DMS53 (cell line): Measurements from ENCODE around the gene NME7.

Experiments used
- DNase-seq: peaks from one replicate; lab custom pipeline; 2025; lab: John Stamatoyannopoulos, UW

The NME7 gene

DNA sequence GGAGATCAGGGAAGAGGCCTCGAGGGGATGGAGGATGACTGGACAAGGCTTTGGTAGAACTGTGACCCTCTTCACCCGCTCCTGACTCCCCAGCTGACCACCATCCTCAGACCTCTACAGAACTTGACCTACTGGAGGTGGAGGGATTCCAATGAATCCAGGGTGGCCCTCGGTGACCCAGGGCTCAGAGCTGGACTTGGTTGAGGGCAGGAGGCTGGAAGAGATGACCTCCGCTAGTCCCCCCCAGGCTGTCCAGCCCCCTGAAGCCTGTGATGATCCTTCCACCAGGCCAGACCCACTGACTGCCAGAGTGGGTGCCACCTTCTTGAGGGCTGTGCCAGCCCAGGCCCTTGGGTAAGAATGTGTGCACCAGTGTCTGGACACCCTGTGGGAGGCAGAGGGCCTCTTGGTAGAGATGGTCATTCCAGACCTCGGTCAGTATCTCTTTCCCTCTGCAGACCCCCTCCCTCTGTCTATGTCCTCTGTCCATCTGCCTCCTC lies 216.2 kb downstream of the NME7 start:
- DNase-seq: no peak

DNA sequence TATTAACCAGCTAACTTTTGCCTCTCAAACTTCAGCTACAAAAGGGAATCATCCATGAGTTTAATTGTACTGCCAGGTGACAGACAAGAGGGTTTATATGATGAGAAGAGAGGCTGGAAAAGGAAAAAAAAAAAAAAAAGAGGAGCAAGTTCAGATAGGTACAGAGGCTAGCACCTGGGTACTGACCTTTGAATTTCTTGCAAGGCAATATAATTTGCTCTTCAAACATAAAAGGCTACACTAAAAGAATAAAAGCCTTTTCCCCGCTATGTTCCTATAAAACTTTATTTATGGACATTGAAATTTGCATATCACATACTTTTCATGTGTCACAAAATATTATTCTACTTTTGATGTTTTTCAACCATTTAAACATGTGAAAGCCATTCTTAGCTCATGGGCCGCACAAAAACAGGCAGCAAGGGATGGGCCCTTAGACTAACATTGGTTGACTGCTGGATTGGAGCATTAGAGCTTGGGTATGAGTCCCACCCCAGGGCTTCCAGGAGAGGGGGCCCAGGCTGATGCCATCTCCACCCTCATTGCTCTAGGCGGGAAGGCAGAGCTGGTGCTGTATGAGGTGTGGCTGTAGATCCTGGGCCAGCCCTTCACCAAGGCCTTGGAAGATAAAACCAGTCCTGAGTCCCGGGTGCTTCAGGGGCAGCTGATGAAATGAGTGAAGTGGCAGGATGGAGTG lies 216.8 kb downstream of the NME7 start:
- peak; percentile 7 for DNase-seq

DNA sequence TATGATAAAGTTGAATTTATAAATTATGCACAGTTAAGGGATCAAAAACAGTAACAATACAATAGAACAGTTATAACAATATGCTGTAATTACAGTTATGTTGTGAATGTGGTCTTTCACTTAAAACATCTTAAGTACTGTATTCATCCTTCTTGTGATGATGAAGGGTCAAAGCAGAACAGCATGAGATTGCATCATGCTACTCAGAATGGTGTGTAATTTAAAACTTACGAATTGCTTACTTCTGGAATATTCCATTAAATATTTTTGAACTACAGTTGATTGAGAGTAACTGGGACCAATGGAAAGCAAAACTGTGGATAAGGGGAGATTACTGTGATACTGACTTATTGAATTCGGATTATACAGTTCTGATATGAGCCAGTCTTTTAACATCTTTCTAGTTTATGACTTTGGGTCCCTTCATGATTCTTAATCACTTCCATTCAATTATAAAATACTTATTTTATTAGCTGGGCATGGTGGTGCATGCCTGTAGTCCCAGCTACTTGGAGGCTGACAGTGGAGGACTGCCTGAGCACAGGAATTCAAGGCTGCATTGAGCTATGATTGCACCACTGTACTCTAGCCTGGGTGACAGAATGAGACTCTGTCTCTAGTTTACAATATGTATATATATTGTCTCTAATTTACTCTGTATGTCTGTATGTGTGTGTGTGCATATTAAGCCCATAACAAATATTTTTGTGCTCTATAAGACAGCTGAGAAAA lies 217.9 kb downstream of the NME7 start:
- DNase-seq: no peak

- DNase-seq: peak; percentile 95
Observed at GRCh38 chr1:169148472-169149252, 218.9 kb downstream of the NME7 start.

GRCh38 chr1:169146576-169147214 lies 220.9 kb downstream of the NME7 start:
- DNase-seq: peak; percentile 12

DNA sequence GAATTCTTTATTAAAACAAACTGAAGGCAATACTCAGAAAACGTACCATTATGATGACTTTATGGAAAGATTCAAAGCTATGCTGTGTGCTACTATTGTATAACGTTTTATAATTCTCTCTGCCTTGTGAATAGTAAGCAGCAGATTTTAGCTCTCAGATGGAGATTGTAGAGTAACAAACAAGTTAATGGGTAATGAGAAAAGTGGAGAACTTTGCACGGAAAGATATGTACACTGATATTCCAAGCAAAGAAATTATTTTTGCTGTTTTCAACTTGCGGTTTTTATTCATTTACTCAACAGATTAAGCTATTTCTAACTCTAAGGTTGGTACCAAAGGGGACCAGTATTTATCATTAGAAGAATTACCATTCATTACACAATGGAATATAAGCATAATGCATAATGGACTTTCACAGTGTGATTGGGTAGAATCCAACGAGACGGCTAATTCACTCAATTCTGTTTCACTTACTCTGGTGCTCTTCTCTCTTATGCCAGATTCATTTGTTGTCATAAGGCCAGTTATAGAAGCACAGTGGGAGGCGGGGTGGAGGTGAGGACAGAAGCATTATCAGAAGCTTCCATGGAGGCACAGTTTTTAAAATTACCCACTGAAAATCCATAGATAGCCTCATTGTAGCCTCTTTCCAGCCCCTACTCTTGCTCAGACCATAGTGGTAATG lies 222.5 kb downstream of the NME7 start:
- DNase-seq: no peak

- DNase-seq: no peak
Observed at GRCh38 chr1:169143984-169144383, 223.6 kb downstream of the NME7 start.

GRCh38 chr1:169143346-169143745 lies 224.3 kb downstream of the NME7 start:
- no peak for DNase-seq

- DNase-seq: no peak
Observed at GRCh38 chr1:169142129-169142528, 225.5 kb downstream of the NME7 start.

- DNase-seq: no peak
Observed at GRCh38 chr1:169141356-169141755, 226.2 kb downstream of the NME7 start.

GRCh38 chr1:169138866-169139670 lies 228.5 kb downstream of the NME7 start:
- no peak for DNase-seq

- no peak for DNase-seq
Observed at GRCh38 chr1:169137357-169137756, 230.2 kb downstream of the NME7 start.

DNA sequence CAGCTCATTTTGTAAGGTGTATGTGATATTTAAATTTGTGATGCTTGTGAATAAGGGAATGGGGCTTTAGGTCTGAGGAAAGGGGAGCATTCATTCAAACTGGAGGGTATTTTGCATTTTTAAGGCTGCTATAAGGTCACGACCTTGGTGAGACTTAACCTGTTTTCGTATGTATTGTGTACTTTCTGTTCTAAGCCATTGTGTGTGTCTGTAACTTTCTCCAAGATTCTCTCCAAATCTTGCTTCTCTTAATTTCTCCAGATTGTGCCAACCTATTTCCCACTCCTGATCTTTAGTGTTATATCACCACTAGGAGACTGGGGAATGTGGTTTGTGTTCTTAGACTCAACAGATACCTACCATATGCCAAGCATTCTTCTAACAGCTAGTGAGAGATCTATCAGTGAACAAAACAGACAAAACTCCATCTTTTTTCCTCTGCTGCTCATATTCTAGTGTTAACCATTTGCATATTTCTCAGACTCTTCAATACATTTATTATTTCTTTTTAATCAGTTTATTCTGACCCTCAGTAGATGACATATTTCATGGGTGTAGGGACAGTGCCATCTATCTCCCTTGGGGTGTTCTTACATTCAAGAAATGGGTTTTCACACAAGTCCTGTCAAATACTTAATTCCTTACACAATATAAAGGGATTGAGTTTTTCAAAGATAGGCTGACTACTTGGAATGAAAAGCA lies 233.6 kb downstream of the NME7 start:
- DNase-seq: peak; percentile 31

DNA sequence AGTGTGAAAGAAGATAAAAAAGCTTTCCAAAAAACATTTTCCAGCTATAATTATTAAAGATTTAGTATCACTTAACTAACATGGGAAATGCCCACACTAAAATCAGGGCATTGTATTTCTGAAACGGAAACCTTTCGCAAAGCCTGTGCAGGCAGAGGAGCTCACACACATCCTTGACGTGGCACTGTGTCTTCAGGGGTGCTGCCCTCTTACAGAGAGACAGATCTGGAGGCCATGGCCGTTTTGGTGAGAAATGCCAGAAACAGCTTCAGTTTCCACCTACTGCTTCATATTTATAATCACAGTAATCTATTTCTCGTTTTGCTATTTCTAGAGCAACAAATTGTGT lies 234.4 kb downstream of the NME7 start:
- DNase-seq: no peak

DNA sequence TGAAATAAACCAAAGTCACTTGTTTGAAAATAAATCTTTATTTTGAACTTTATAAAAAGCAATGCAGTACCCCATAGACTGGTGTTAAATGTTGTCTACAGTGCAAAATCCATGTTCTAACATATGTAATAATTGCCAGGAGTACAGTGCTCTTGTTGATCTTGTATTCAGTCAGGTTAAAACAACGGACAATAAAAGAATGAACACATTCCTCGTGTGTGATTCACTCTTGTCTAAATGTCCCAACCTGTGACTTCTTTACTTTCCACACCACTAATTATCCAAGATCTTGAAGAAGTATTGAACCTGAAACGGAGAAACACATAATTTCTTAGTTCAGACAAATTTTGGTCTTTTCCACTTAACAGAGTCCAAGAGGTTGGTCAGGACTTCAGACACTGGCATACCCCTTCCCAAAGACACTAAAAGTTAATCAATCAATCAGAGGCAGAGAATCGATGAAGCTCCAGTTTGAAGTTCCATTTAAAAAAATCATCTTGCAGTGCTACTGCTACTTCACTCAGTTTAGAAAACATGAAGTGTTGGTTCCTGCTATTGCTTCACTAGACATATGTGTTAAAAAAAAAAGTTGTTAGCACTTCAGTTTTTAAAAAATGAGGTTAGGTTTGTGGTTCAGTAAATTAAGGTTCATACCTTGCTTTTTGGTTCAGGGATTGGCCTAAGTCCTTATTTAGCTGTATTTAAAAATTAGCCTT lies 234.9 kb downstream of the NME7 start:
- no peak for DNase-seq

GRCh38 chr1:169130683-169131082 lies 236.9 kb downstream of the NME7 start:
- no peak for DNase-seq

DNA sequence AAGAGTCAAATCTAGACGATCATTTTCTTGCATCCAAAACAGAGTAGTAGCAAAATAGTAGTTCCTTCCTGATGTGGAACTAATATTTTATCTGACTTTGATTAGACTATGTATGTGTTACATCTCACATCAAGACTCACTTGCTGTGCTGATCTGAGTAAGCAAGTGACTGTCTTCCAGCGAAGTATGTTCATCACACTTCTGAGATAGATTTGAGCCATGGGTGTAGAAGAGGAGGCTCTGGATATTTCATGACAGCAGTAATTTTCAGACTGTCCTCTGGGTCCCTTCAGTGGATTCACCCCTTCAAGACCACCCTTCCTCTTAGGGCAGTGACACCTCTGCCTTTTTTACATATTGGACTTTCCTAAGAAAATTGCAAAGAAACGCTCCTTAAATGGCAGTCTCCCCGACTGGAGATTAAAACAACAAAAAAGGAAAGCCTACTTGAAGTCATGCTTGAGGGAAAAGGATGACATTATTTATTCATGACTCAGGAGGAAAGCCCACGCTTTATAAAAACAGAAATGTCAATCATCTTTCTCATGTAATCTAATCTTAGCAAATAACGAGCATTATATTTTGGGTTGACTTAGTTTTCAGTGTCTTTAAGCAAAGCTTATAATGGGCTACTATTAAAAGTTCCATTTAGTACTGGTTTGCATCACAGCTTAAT lies 238.3 kb downstream of the NME7 start:
- peak; percentile 8 for DNase-seq

- DNase-seq: no peak
Observed at GRCh38 chr1:169128562-169128961, 239.0 kb downstream of the NME7 start.

GRCh38 chr1:169127305-169127704 lies 240.3 kb downstream of the NME7 start:
- DNase-seq: no peak
